ENCODE measurements around the gene MYO1D.

GRCh38 chr17:32671896-32672295, 205.0 kb downstream of the MYO1D start:
- no peak for TF ChIP-seq POLR2AphosphoS5 (IDR thresholded peaks at IDR 0.05; ENCODE audit: low read depth, low read length)
- no peak for TF ChIP-seq EZH2 (IDR thresholded peaks at IDR 0.05)
- no peak for TF ChIP-seq YY1 (IDR thresholded peaks at IDR 0.05; ENCODE audit: extremely low read depth, insufficient replicate concordance, low read depth, low read length)
- TF ChIP-seq, protein P1, sequence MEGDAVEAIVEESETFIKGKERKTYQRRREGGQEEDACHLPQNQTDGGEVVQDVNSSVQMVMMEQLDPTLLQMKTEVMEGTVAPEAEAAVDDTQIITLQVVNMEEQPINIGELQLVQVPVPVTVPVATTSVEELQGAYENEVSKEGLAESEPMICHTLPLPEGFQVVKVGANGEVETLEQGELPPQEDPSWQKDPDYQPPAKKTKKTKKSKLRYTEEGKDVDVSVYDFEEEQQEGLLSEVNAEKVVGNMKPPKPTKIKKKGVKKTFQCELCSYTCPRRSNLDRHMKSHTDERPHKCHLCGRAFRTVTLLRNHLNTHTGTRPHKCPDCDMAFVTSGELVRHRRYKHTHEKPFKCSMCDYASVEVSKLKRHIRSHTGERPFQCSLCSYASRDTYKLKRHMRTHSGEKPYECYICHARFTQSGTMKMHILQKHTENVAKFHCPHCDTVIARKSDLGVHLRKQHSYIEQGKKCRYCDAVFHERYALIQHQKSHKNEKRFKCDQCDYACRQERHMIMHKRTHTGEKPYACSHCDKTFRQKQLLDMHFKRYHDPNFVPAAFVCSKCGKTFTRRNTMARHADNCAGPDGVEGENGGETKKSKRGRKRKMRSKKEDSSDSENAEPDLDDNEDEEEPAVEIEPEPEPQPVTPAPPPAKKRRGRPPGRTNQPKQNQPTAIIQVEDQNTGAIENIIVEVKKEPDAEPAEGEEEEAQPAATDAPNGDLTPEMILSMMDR (IDR thresholded peaks at IDR 0.05 in 2 of 3, conservative IDR thresholded peaks at IDR 0.05 in 1 of 3; ENCODE audit: borderline replicate concordance in 1 of 3, insufficient read depth in 1 of 3, low read depth in 2 of 3, low read length in 2 of 3): no peak
- no peak for TF ChIP-seq POLR2A (IDR thresholded peaks at IDR 0.05; ENCODE audit: borderline replicate concordance, extremely low read depth, insufficient read depth, insufficient read length)
- no peak for TF ChIP-seq FOSL1 (IDR thresholded peaks at IDR 0.05; ENCODE audit: low read depth)
- no peak for TF ChIP-seq RAD21 (IDR thresholded peaks at IDR 0.05; ENCODE audit: low read depth)
- TF ChIP-seq JUND (IDR thresholded peaks at IDR 0.05): no peak
- TF ChIP-seq, protein P2, sequence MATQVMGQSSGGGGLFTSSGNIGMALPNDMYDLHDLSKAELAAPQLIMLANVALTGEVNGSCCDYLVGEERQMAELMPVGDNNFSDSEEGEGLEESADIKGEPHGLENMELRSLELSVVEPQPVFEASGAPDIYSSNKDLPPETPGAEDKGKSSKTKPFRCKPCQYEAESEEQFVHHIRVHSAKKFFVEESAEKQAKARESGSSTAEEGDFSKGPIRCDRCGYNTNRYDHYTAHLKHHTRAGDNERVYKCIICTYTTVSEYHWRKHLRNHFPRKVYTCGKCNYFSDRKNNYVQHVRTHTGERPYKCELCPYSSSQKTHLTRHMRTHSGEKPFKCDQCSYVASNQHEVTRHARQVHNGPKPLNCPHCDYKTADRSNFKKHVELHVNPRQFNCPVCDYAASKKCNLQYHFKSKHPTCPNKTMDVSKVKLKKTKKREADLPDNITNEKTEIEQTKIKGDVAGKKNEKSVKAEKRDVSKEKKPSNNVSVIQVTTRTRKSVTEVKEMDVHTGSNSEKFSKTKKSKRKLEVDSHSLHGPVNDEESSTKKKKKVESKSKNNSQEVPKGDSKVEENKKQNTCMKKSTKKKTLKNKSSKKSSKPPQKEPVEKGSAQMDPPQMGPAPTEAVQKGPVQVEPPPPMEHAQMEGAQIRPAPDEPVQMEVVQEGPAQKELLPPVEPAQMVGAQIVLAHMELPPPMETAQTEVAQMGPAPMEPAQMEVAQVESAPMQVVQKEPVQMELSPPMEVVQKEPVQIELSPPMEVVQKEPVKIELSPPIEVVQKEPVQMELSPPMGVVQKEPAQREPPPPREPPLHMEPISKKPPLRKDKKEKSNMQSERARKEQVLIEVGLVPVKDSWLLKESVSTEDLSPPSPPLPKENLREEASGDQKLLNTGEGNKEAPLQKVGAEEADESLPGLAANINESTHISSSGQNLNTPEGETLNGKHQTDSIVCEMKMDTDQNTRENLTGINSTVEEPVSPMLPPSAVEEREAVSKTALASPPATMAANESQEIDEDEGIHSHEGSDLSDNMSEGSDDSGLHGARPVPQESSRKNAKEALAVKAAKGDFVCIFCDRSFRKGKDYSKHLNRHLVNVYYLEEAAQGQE (IDR thresholded peaks at IDR 0.05; ENCODE audit: low read depth): no peak
- TF ChIP-seq SIN3A (IDR thresholded peaks at IDR 0.05; ENCODE audit: low read depth): no peak
- TF ChIP-seq EZH2phosphoT487 (IDR thresholded peaks at IDR 0.05; ENCODE audit: borderline replicate concordance): no peak
- no peak for TF ChIP-seq CEBPB (IDR thresholded peaks at IDR 0.05; ENCODE audit: low read depth)

Data from HCT116 (cell line).